CD4-positive, CD25-positive, alpha-beta regulatory T cell (primary cell): ENCODE data around the gene IMMP1L. TPM values are rescaled to one million over a fixed set of nuclear protein-coding genes. Genes with fewer than 3 reads are reported as not detected.

Experiments
- ATAC-seq, 2 donors: fragments of 150-1000 bp; cut with Tn5 transposase; one replicate each; pipeline ENCODE4 v1.10.0; 2021; ENCODE audit warnings: low read depth in 2 of 2, moderate number of reproducible peaks in 2 of 2, moderate library complexity in 1 of 2
- DNase-seq, 3 donors: peaks; one replicate each; pipeline versions ENCODE4 v3.0.0 to v3.0.0-alpha.2; 2012 to 2022; ENCODE audit warnings: mixed read lengths in 1 of 3
- H3K27ac ChIP-seq: one replicate; pipeline ENCODE4 v1.7.0; 2013; ENCODE audit warnings: mild to moderate bottlenecking, low read length; ENCODE audit not compliant: insufficient read depth, poor library complexity, severe bottlenecking
- H3K27me3 ChIP-seq: one replicate; pipeline ENCODE4 v1.7.0; 2013; ENCODE audit warnings: low read length; ENCODE audit not compliant: control insufficient read depth, insufficient read depth
- H3K36me3 ChIP-seq: one replicate; pipeline ENCODE4 v1.7.0; 2013; ENCODE audit warnings: mild to moderate bottlenecking, low read length, moderate library complexity; ENCODE audit not compliant: control insufficient read depth, insufficient read depth
- H3K4me1 ChIP-seq: 2 replicates; pipeline ENCODE4 v1.7.0; 2013; ENCODE audit warnings: mild to moderate bottlenecking, low read length; ENCODE audit not compliant: insufficient read depth, control insufficient read depth, poor library complexity, severe bottlenecking
- H3K4me3 ChIP-seq: one replicate; pipeline ENCODE4 v1.7.0; 2013; ENCODE audit warnings: low read depth, mild to moderate bottlenecking, low read length, moderate library complexity
- H3K9me3 ChIP-seq, 2 experiments: 1 replicate in 1 of 2; 2 replicates in 1 of 2; pipeline ENCODE4 v1.7.0; 2013; ENCODE audit warnings: low read length in 2 of 2, mild to moderate bottlenecking in 1 of 2, moderate library complexity in 1 of 2; ENCODE audit not compliant: control insufficient read depth in 2 of 2
- H3K27ac Mint-ChIP-seq, 3 donors: one replicate each; pipeline ENCODE4 v1.8.0; 2020 to 2022; ENCODE audit warnings: mild to moderate bottlenecking in 3 of 3, mixed read lengths in 3 of 3, moderate library complexity in 2 of 3
- H3K27me3 Mint-ChIP-seq: one replicate; pipeline ENCODE4 v1.8.0; 2022; ENCODE audit warnings: mild to moderate bottlenecking, mixed read lengths
- H3K36me3 Mint-ChIP-seq: one replicate; pipeline ENCODE4 v1.8.0; 2020; ENCODE audit warnings: mixed read lengths
- H3K4me1 Mint-ChIP-seq, 4 donors: one replicate each; pipeline ENCODE4 v1.8.0; 2020 to 2022; ENCODE audit warnings: mixed read lengths in 4 of 4, mild to moderate bottlenecking in 1 of 4
- H3K4me3 Mint-ChIP-seq, 4 donors: one replicate each; pipeline ENCODE4 v1.8.0; 2020 to 2022; ENCODE audit warnings: mild to moderate bottlenecking in 4 of 4, mixed read lengths in 4 of 4, moderate library complexity in 3 of 4
- H3K9me3 Mint-ChIP-seq, 7 donors: one replicate each; pipeline ENCODE4 v1.8.0; 2020 to 2022; ENCODE audit warnings: mixed read lengths in 7 of 7, mild to moderate bottlenecking in 3 of 7, moderate library complexity in 2 of 7
- polyA plus RNA-seq, 4 donors: library from polyadenylated mRNA; unstranded; fragments of 300-500 nt; fragmentation: Illumina TruSeq; gene quantifications; one replicate each; pipeline ENCODE4 v1.2.3, GENCODE V29; 2021
- total RNA-seq: library from RNA; stranded (reverse); gene quantifications from one replicate; pipeline ENCODE4 v1.2.3, GENCODE V29; 2022

The IMMP1L gene
- total and polyA plus RNA-seq, 5 donors from 2014 or later = 9.8 to 58.1 (median 44.6) TPM

GRCh38 chr11:31417357-31417756 is 92.1 kb downstream of the IMMP1L start:
- H3K27ac Mint-ChIP-seq = no peak overlapping the region
- H3K27ac ChIP-seq = no peak overlapping the region
- no peaks in the 10 kb centered on the region for H3K4me1 ChIP-seq
- no peaks in the 10 kb centered on the region for H3K27me3 ChIP-seq
- no peaks in the 10 kb centered on the region for H3K9me3 ChIP-seq
- H3K27me3 Mint-ChIP-seq = no peaks in the 10 kb centered on the region
- H3K36me3 ChIP-seq = peaks cover 9% of the 10 kb centered on the region
- peaks cover 15% of the 10 kb centered on the region for H3K36me3 Mint-ChIP-seq
- no peak overlapping the region for H3K4me3 Mint-ChIP-seq
- ATAC-seq (no peak), DNase-seq (no peak)
- peaks cover 0 to 9% (median 5%) of the 10 kb centered on the region in 4 donors for H3K4me1 Mint-ChIP-seq
- H3K9me3 Mint-ChIP-seq = peaks cover 0 to 1% (median 0%) of the 10 kb centered on the region in 7 donors
- no peak overlapping the region for H3K4me3 ChIP-seq

DNA sequence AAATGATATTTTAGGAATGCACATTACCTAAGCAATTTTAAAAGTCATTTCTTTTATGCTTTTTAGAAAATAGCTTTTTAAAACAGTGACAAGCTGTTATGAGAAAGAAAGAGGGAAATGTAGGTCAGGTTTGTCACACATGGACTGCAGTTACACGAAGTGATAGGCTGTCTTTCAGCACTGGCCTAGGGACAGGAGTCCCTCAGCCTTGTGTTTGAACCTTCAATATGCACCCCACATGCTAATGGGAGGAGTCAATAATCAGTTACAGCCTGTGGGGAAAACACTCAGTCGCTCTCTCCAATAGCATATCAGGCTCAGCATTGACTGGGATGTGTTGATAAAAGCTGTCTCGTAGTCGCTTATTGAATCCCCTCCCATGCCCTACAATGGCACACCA is 94.0 kb downstream of the IMMP1L start:
- H3K27ac Mint-ChIP-seq = no peak overlapping the region
- DNase-seq (no peak), ATAC-seq (no peak)
- H3K27me3 ChIP-seq = no peaks in the 10 kb centered on the region
- H3K9me3 ChIP-seq = no peaks in the 10 kb centered on the region
- no peak overlapping the region for H3K4me3 ChIP-seq
- H3K36me3 Mint-ChIP-seq = peaks cover 24% of the 10 kb centered on the region
- peaks cover 0 to 17% (median 8%) of the 10 kb centered on the region in 4 donors for H3K4me1 Mint-ChIP-seq
- peaks cover 9% of the 10 kb centered on the region for H3K36me3 ChIP-seq
- H3K4me3 Mint-ChIP-seq = no peak overlapping the region
- H3K27ac ChIP-seq = no peak overlapping the region
- peaks cover 0 to 3% (median 0%) of the 10 kb centered on the region in 7 donors for H3K9me3 Mint-ChIP-seq
- H3K4me1 ChIP-seq = no peaks in the 10 kb centered on the region
- no peaks in the 10 kb centered on the region for H3K27me3 Mint-ChIP-seq

GRCh38 chr11:31414338-31414737 is 95.1 kb downstream of the IMMP1L start:
- Histone ChIP-seq H3K9me3 (no peaks in the 10 kb centered on the region), H3K4me3 (no peak overlapping the region), H3K27me3 (no peaks in the 10 kb centered on the region), H3K4me1 (no peaks in the 10 kb centered on the region), H3K36me3 (peaks cover 9% of the 10 kb centered on the region), H3K27ac (no peak overlapping the region)
- Mint-ChIP-seq H3K4me1 (peaks cover 0 to 17% (median 4%) of the 10 kb centered on the region in 4 donors), H3K27me3 (no peaks in the 10 kb centered on the region), H3K36me3 (peaks cover 21% of the 10 kb centered on the region), H3K4me3 (no peak overlapping the region), H3K27ac (no peak overlapping the region), H3K9me3 (peaks cover 0 to 3% (median 0%) of the 10 kb centered on the region in 7 donors)
- DNase-seq = no peak
- ATAC-seq = no peak

- ATAC-seq (no peak), DNase-seq (no peak)
- Histone ChIP-seq H3K9me3 (no peaks in the 10 kb centered on the region), H3K27ac (no peak overlapping the region), H3K27me3 (no peaks in the 10 kb centered on the region), H3K36me3 (peaks cover 9% of the 10 kb centered on the region), H3K4me3 (no peak overlapping the region), H3K4me1 (no peaks in the 10 kb centered on the region)
- peaks cover 19% of the 10 kb centered on the region for H3K36me3 Mint-ChIP-seq
- H3K27me3 Mint-ChIP-seq = no peaks in the 10 kb centered on the region
- H3K4me1 Mint-ChIP-seq = peaks cover 0 to 17% (median 4%) of the 10 kb centered on the region in 4 donors
- no peak overlapping the region for H3K4me3 Mint-ChIP-seq
- peaks cover 0 to 3% (median 0%) of the 10 kb centered on the region in 7 donors for H3K9me3 Mint-ChIP-seq
- H3K27ac Mint-ChIP-seq = no peak overlapping the region
These were observed 96.5 kb downstream of the IMMP1L start for GRCh38 chr11:31412946-31413345.

GRCh38 chr11:31408201-31408600 is 101.2 kb downstream of the IMMP1L start:
- H3K27me3 ChIP-seq = no peaks in the 10 kb centered on the region
- Mint-ChIP-seq H3K36me3 (peaks cover 15% of the 10 kb centered on the region), H3K27me3 (no peaks in the 10 kb centered on the region), H3K9me3 (peaks cover 0 to 3% (median 0%) of the 10 kb centered on the region in 7 donors), H3K4me1 (peaks cover 0 to 11% (median 6%) of the 10 kb centered on the region in 4 donors), H3K27ac (no peak overlapping the region), H3K4me3 (no peak overlapping the region)
- H3K9me3 ChIP-seq = no peaks in the 10 kb centered on the region
- no peak overlapping the region for H3K27ac ChIP-seq
- ATAC-seq (no peak), DNase-seq (peak in 1 of 3 donors; percentile 1)
- H3K4me1 ChIP-seq = no peaks in the 10 kb centered on the region
- H3K4me3 ChIP-seq = no peak overlapping the region
- no peaks in the 10 kb centered on the region for H3K36me3 ChIP-seq

GRCh38 chr11:31404614-31405013 is 104.8 kb downstream of the IMMP1L start:
- no peak for ATAC-seq
- H3K4me1 ChIP-seq = no peaks in the 10 kb centered on the region
- peaks cover 28% of the 10 kb centered on the region for H3K36me3 Mint-ChIP-seq

GRCh38 chr11:31397239-31397834 is 112.1 kb downstream of the IMMP1L start:
- no peaks in the 10 kb centered on the region for H3K27me3 Mint-ChIP-seq

More at GRCh38 chr11:31404614-31405013, 104.8 kb downstream of the IMMP1L start:
- Histone ChIP-seq H3K27me3 (no peaks in the 10 kb centered on the region), H3K36me3 (no peaks in the 10 kb centered on the region), H3K4me3 (no peak overlapping the region), H3K9me3 (no peaks in the 10 kb centered on the region), H3K27ac (no peak overlapping the region)
- Mint-ChIP-seq H3K27me3 (no peaks in the 10 kb centered on the region), H3K4me3 (no peak overlapping the region), H3K4me1 (peaks cover 0 to 6% (median 4%) of the 10 kb centered on the region in 4 donors), H3K9me3 (peaks cover 0 to 5% (median 0%) of the 10 kb centered on the region in 7 donors), H3K27ac (no peak overlapping the region)
- no peak for DNase-seq

DNA sequence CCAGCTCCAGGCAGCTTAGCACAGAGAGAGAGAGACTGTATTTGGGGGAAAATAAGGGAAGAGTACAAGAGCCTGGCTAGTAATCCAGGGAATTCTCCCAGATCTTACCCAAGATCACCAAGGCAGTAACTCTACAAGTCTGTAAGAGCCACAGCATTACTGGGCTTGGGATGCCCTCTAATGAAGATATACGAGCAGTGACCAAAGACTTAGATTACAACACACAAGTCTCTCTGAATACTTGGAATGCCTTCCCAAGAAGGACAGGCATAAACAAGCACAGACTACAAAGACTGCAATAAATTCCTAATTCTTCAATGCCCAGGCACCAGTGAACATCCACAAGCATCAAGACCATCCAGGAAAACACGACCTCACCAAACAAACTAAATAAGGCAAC is 122.0 kb downstream of the IMMP1L start:
- H3K27me3 ChIP-seq = no peaks in the 10 kb centered on the region
- no peaks in the 10 kb centered on the region for H3K9me3 ChIP-seq
- H3K9me3 Mint-ChIP-seq = peaks cover 0 to 4% (median 0%) of the 10 kb centered on the region in 7 donors
- ATAC-seq (no peak), DNase-seq (no peak)
- H3K27ac Mint-ChIP-seq = peak overlapping the region in 1 of 3 donors; percentile 68
- no peaks in the 10 kb centered on the region for H3K36me3 ChIP-seq
- no peaks in the 10 kb centered on the region for H3K27me3 Mint-ChIP-seq
- no peak overlapping the region for H3K27ac ChIP-seq
- H3K4me1 ChIP-seq = no peaks in the 10 kb centered on the region
- peaks cover 8% of the 10 kb centered on the region for H3K36me3 Mint-ChIP-seq
- no peak overlapping the region for H3K4me3 Mint-ChIP-seq
- no peak overlapping the region for H3K4me3 ChIP-seq
- peaks cover 0 to 10% (median 5%) of the 10 kb centered on the region in 4 donors for H3K4me1 Mint-ChIP-seq

More at GRCh38 chr11:31397239-31397834, 112.1 kb downstream of the IMMP1L start:
- Mint-ChIP-seq H3K36me3 (peaks cover 25% of the 10 kb centered on the region), H3K4me3 (no peak overlapping the region), H3K4me1 (peaks cover 0 to 11% (median 5%) of the 10 kb centered on the region in 4 donors), H3K27ac (no peak overlapping the region), H3K9me3 (peaks cover 0 to 5% (median 0%) of the 10 kb centered on the region in 7 donors)
- H3K36me3 ChIP-seq = no peaks in the 10 kb centered on the region
- no peak overlapping the region for H3K4me3 ChIP-seq
- no peaks in the 10 kb centered on the region for H3K27me3 ChIP-seq
- H3K27ac ChIP-seq = no peak overlapping the region
- DNase-seq = peak in 2 of 3 donors; percentile 30 to 33
- H3K9me3 ChIP-seq = no peaks in the 10 kb centered on the region
- no peaks in the 10 kb centered on the region for H3K4me1 ChIP-seq
- no peak for ATAC-seq
